ENCODE results near the gene CCSER1.
"Not testable (repeated sequence)": the region's sequence is repeated elsewhere in the genome, so short reads cannot be mapped to it uniquely, and the experiment has no call there.

CCSER1 gene

DNA sequence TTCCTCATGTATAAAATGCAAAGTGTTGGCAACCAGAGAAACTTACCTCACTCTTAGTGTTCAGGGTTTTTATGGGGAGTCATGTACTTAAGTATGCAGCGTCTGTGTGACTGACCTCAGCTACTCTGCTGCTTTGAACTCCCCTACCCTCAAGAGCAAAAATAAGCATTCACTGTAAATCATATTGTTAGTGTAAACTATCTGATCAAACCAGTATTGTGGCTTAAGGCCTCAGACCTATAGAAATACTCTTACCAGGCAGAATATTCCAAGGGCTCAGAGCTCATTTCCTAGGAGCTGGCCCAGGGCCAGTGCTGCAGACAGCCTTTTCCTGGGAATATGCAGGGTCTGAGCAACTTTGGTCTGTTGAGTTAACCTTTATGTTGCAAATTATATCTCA lies 453.1 kb downstream of the CCSER1 start:
- peak in 2 of 3 experiments; percentile 3 to 19 for DNase-seq

DNA sequence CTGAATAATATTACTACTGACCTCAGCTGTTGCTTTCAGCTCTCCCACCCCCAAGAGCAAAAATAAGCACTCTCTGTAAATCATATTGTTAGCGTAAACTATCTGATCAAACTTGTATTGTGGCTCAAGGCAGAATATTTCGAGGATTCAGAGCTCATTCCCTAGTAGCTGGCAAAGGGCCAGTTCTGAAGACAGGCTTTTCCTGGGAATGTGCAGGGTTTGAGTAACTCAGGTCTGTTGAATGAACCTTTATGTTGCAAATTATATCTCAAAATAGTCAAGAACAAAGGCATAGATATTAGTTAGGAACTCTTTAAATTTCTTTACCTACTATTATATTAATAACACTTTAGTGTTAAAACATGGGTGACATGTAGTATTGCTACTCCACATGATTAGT lies 454.9 kb downstream of the CCSER1 start:
- peak in 1 of 3 experiments; percentile 8 for DNase-seq

- no peak for DNase-seq
Observed at GRCh38 chr4:90584051-90584450, 456.9 kb downstream of the CCSER1 start.

DNA sequence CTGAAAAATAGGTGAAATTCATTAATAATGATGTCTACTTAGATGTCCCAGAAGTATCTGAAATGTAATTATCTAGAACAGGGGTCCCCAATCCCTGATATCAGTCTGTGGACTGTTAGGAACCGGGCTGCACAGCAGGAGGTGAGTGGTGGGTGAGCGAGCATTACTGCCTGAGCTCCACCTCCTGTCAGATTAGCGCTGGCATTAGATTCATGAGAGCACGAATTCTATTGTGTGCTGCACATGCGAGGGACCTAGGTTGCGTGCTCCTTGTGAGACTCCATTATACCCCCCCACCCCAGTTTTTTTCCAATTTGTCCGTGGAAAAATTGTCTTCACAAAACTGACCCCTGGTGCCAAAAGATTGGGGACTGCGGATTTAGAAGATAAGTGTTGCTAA lies 458.8 kb downstream of the CCSER1 start:
- DNase-seq, result no peak

GRCh38 chr4:90586799-90587198 lies 459.6 kb downstream of the CCSER1 start:
- no peak for DNase-seq

GRCh38 chr4:90597927-90598326 lies 470.7 kb downstream of the CCSER1 start:
- DNase-seq, result no peak

DNA sequence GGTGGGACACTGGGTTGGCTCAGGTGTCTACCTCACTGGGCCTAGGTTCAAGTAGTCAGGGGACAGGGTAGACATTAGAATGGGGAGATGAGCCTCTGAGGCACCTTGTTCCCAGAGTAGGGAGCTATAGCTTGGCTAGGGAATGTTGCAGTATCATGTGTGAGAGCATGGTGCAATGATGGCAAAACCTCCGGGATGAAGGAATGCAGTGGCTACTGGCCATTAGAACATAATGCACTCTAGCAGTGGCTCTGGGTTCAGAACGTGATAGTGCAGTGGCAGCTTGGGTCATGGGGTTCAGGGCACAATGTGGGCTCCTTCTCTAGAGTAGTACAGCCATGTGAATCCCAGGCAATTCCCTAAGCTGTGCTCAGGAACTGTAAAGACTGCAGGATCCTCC lies 471.5 kb downstream of the CCSER1 start:
- DNase-seq, result no peak

DNA sequence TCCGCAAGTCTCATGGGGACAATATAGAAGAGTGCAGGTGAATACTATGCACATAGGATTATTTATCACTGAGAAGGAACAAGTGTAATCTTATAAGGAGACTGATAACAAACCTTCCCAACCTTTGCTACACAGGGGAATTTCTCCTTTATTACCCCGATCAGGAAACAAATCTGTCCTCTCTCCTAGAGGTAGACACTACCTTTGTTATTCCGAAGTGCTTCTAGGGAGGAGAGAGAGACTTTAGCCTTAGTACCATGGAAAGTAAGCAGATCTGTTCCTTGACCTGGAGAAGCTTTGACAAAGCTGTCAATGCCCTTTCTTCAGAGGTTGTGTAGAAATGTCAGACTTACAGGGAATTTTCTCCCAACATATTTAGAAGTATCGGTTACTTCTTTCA lies 475.5 kb downstream of the CCSER1 start:
- DNase-seq, result no peak

GRCh38 chr4:90603540-90603939 lies 476.3 kb downstream of the CCSER1 start:
- no peak for DNase-seq

DNA sequence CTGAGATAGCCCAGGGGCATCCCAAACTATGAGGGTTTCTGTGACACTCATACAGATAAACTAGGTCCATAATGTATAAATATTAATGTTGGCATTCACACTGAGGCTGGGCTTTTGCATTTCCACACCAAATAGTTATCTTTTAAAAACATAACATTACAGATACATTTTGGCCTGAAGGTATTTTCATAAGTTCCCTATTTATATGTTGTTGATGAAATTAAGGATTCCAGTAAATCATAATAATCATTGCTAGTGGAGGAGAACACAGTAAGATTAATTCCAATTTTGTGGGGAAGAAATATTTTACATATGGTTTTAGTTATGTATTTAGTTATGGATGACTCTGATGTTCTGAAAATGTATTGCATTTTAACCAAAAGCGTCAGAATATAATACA lies 479.6 kb downstream of the CCSER1 start:
- DNase-seq, result no peak

DNA sequence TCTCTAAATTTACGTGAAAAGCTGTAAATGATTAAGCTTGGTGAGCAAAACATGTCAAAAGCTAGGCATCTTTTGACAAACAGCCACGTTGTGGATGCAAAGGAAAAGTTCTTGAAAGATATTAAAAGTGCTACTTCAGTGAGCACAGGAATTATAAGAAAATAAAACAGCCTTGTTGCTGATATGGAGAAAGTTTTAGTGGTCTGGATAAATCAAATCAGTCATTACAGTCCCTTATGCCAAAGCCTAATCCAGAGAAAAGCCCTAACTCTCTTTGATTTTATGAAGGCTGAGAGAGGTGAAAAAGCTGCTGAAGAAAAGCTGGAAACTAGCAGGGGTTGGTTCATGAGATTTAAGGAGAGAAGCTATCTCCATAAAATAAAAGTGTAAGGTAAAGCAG lies 487.2 kb downstream of the CCSER1 start:
- no peak for DNase-seq

DNA sequence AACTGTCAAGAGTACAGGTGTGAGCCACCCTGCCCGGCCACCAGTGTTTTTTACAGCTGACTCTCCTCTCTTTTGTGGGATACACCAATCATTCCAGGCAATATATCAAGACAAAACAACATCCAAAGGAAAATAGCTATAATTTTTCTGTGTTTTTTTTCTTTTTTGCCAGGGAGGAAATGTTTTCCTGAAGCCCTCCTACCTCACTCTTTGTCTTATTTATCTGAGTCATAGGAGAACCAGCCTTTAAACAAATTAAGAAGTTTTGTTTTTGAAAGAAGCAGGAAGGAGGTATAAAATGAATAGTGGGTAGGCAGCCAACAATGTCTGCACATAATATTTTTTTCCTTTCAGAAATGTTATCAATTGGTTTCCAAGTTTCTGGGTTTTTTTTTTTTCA lies 493.9 kb downstream of the CCSER1 start:
- DNase-seq, result no peak

GRCh38 chr4:90624781-90625180 lies 497.6 kb downstream of the CCSER1 start:
- DNase-seq, result no peak

DNA sequence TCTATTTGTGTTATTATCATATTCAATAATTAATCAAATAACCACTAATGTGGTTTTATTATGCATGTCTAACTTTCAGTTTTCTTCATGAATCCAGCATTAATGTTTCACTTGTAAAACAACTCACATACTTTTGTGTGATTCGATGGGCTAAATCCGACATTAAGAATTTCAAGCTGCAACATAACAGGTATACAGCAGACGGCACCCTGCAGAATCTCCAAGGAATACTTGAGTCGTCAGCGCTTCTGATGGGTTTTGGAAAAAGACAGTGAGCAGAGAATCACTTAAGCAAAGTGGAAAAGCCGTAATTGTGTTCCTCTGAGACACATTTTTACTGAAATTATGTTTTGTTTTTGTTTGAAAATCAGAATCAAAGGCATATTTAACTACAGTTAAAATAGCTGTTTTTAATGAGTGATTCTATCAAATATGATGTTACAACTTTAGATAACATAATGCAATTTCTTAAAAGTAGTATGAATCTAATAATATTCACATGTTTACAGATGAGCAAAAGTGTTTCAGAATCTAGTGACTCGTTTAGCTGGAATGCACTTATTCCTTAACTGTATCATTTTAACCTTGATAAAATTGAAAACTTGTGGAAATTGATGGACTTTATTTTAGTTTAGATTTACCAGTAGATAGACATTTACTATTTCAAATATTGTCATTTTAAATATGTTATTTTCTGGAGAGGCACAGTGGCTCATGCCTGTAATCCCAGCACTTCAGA lies 514.8 kb downstream of the CCSER1 start:
- peak in 1 of 3 experiments; percentile 13 for DNase-seq

GRCh38 chr4:90643156-90643555 lies 516.0 kb downstream of the CCSER1 start:
- no peak for DNase-seq

GRCh38 chr4:90648311-90648710 lies 521.1 kb downstream of the CCSER1 start:
- no peak for DNase-seq

DNA sequence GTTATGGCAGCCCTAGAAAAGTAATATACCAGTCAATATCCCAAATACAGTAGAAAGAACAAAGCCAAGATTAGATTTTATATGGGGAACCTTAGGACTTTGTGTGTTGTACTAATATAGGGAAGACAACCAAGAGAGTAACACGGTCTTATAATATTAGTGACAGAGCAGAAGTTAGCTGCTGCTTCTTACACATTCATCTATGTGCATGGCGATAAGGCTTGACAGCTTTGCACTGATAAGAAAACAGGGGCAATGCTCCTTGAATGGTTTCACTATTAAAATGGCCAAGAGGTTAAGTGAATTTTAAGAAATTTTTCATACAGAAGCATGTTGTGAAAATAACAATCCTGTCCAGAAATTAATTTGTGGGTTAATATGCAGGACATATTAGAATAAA lies 521.6 kb downstream of the CCSER1 start:
- DNase-seq, result no peak

DNA sequence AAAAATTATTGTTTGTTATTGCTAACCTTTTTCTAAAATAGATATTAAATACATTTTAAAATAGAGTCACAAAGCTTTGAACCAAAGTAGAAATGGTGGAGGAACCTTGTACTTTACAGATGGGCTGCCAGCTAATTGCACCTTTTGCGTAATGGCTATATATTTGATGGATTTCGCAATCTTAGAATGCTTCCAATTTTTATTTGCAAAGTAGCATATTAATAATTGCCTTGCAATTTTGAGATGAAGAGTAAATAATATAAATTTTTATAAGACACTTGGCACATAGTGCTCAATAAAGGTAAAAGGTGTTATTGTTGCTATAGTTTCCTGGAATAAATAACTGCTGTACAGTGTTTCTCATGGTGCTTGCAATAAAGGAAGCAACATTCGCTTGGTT lies 533.5 kb downstream of the CCSER1 start:
- peak in 1 of 3 experiments; percentile 17 for DNase-seq

- DNase-seq, result no peak
Observed at GRCh38 chr4:90670183-90670582, 543.0 kb downstream of the CCSER1 start.

DNA sequence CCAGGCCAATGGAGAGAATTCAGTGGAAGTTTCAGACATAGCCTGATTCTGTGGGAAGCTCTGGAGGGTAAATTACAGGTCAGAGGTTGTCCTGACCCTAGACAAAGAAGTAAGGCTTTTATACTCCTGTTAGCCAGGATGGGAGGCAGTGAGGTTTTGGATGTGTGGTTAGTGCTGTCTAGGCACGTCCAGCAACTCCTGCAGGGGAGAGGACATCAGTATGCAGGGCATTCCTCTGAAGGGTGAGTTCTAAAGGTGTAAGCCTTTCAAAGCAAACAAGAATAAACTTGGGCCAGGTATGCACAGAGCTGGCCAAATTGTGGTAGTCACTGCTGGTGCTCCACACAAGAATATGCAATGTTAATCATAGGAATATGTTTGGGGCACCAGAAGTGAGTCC lies 562.5 kb downstream of the CCSER1 start:
- no peak for DNase-seq

DNA sequence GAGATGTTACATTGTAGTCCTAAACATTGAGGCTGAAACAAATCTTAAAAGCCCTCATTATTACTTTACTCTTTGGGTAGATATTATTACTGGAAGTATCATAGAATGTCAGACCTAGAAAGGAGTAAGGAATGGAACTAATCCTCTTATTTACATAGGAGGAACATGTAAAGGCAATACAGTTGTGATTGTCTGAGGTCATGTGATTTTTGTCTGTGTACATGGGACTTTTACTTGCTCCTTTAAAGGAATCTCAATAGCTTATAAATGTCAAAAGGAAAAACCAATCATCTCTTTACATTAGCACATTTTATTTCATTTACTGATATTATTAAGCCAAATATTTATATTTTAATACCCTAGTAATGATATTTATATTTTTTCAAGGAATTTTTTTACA lies 568.2 kb downstream of the CCSER1 start:
- no peak for DNase-seq

GRCh38 chr4:90705501-90705900 lies 578.3 kb downstream of the CCSER1 start:
- not testable (repeated sequence) for DNase-seq

- peak in 2 of 3 experiments; percentile 19 to 26 for DNase-seq
Observed at GRCh38 chr4:90715242-90715641, 588.0 kb downstream of the CCSER1 start.

- DNase-seq, result peak in 1 of 3 experiments; percentile 45
Observed at GRCh38 chr4:90718931-90719330, 591.7 kb downstream of the CCSER1 start.

DNA sequence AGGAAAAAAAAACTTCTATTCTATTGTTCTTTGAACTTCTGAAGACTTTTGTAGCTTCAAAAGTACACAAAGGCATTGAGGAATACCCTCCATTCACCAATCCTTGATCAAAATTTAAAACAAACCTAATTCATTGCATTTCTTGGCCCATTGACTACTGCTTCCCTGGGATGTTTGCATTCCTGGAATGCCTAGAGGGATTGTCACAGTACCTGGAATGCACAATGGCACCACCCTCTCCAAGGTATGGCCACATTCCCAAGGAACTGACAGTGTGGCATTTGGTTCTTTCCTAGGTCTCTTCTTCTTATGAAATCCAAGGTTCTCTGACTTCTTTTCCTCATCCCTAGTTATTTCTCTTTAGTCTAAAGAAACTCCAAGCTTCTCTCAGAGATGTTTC lies 600.7 kb downstream of the CCSER1 start:
- no peak for DNase-seq
